OCI-LY7 (cell line): ENCODE measurements around the gene ZNF282. TPM values are rescaled to one million over a fixed set of nuclear protein-coding genes. Genes with fewer than 3 reads are reported as not detected.

Source experiments
- BruUV-seq: library from RNA; stranded (reverse); fragments of 400-500 nt; replicated peaks from 2 replicates; lab custom pipeline; 2021; lab: Mats Ljungman, UMichigan
- CTCF ChIA-PET: fragments of 300-600 bp; sonication (Branson Sonifier 250); formaldehyde crosslinking; loops from one replicate; lab custom pipeline; 2022; ENCODE audit warnings: antibody characterized with exemption; ENCODE audit not compliant: unreplicated experiment; lab: Charles Lee
- POLR2A ChIA-PET: fragments of 300-600 bp; sonication (Branson Sonifier 250); formaldehyde crosslinking; loops from one replicate; lab custom pipeline; 2022; ENCODE audit warnings: antibody characterized with exemption; lab: Charles Lee
- DNase-seq: peaks from one replicate; pipeline ENCODE4 v3.0.0-alpha.2; 2015; ENCODE audit warnings: low spot score
- H2AFZ ChIP-seq: fragments of 200-600 bp; sonication (generic), shearing (Covaris generic); 2 replicates; pipeline ENCODE4 v1.6.1; 2014; ENCODE audit warnings: mild to moderate bottlenecking, antibody characterized with exemption, low read length, moderate library complexity
- H3K27ac ChIP-seq: fragments of 200-600 bp; sonication (generic); 2 replicates; pipeline ENCODE4 v1.5.1; 2014; ENCODE audit warnings: mixed run types, low read depth, mild to moderate bottlenecking, moderate library complexity, low read length, inconsistent platforms; ENCODE audit not compliant: poor library complexity, severe bottlenecking
- H3K36me3 ChIP-seq: fragments of 200-600 bp; sonication (generic); 2 replicates; pipeline ENCODE4 v1.6.1; 2014; ENCODE audit warnings: mild to moderate bottlenecking, antibody characterized with exemption, low read length, moderate library complexity, mixed read lengths; ENCODE audit not compliant: insufficient read depth
- H3K4me1 ChIP-seq: fragments of 200-600 bp; sonication (generic); 2 replicates; pipeline ENCODE4 v1.5.1; 2014; ENCODE audit warnings: mild to moderate bottlenecking, low read length; ENCODE audit not compliant: insufficient read depth, poor library complexity, severe bottlenecking
- H3K4me2 ChIP-seq: fragments of 200-600 bp; sonication (generic); 2 replicates; pipeline ENCODE4 v1.6.1; 2014; ENCODE audit warnings: mild to moderate bottlenecking, low read length
- H3K4me3 ChIP-seq: fragments of 200-600 bp; sonication (generic); 2 replicates; pipeline ENCODE4 v1.5.1; 2014; ENCODE audit warnings: mild to moderate bottlenecking, low read depth, low read length; ENCODE audit not compliant: poor library complexity, severe bottlenecking
- H3K79me2 ChIP-seq: fragments of 200-600 bp; sonication (generic); 2 replicates; pipeline ENCODE4 v1.6.1; 2016; ENCODE audit warnings: low read depth, mild to moderate bottlenecking, low read length, moderate library complexity, mixed read lengths; ENCODE audit not compliant: insufficient read depth
- H3K9me2 ChIP-seq: fragments of 200-600 bp; sonication (generic); 2 replicates; pipeline ENCODE4 v1.6.1; 2016; ENCODE audit warnings: mild to moderate bottlenecking, low read length, mixed read lengths; ENCODE audit not compliant: insufficient read depth
- H3K9me3 ChIP-seq: fragments of 200-600 bp; sonication (generic); 2 replicates; pipeline ENCODE4 v1.6.1; 2014; ENCODE audit warnings: mild to moderate bottlenecking, mixed run types, low read length, mixed read lengths
- H4K20me1 ChIP-seq: fragments of 200-600 bp; sonication (generic); 2 replicates; pipeline ENCODE4 v1.6.1; 2014; ENCODE audit warnings: mild to moderate bottlenecking, antibody characterized with exemption, low read length, moderate library complexity, mixed read lengths; ENCODE audit not compliant: insufficient read depth
- CTCF ChIP-seq: fragments of 200-600 bp; sonication (generic); conservative IDR thresholded peaks from 2 replicates; pipeline ENCODE4 v1.5.1; 2014; ENCODE audit warnings: mild to moderate bottlenecking, antibody characterized with exemption, low read length, moderate library complexity, mixed read lengths
- EZH2phosphoT487 ChIP-seq: fragments of 200-600 bp; sonication (generic); IDR thresholded peaks from 2 replicates; pipeline ENCODE4 v1.6.1; 2018; ENCODE audit warnings: low read depth, borderline replicate concordance, mild to moderate bottlenecking, mixed run types, antibody characterized with exemption, low read length, moderate library complexity, mixed read lengths
- intact Hi-C: fragments of 100-400 bp; cut with micrococcal nuclease; formaldehyde crosslinking; loops from one replicate; pipeline ENCODE4 v1.10.0; 2022; ENCODE audit not compliant: unreplicated experiment
- total RNA-seq, 2 experiments: library from RNA; depleted of rRNA in 1 of 2; stranded (reverse); fragments of >200 nt in 1 of 2; shearing (Covaris generic) in 1 of 2; gene quantifications; 2 replicates each; pipeline ENCODE4 v1.2.3, GENCODE V29; 2014 to 2022

Gene ZNF282
- total RNA-seq, 2 experiments from 2014 or later = 15.4 to 26.6 TPM

GRCh38 chr7:149261316-149261828 is 66.0 kb downstream of the ZNF282 start:
- DNase-seq = no peak
- Histone ChIP-seq H3K9me3 (no peaks in the 10 kb centered on the region), H4K20me1 (no peaks in the 10 kb centered on the region), H3K27ac (no peak overlapping the region), H3K4me2 (peak overlapping the region; percentile 99), H3K4me3 (peak overlapping the region; percentile 76), H3K4me1 (peaks cover 19% of the 10 kb centered on the region), H2AFZ (peak overlapping the region; percentile 79), H3K79me2 (peaks cover 13% of the 10 kb centered on the region; the same call in 1 of the 2 replicates), H3K9me2 (no peaks in the 10 kb centered on the region), H3K36me3 (peaks cover 10% of the 10 kb centered on the region)
- BruUV-seq = no TSS peak
- TF ChIP-seq CTCF (no peak), EZH2phosphoT487 (no peak)
- CTCF ChIA-PET = no interaction called here
- intact Hi-C loops = loop anchor here (5.0 to 10.0 kb wide), 2 partner anchors 234 to 363 kb away; partner anchors contain the start of gene PDIA4
- POLR2A ChIA-PET = interaction anchor here (0.6 to 1.8 kb wide), 5 partner anchors 12 to 576 kb away, joined by 3 to 9 read pairs (median 4); no protein-coding TSS in a partner anchor

GRCh38 chr7:149261829-149262617 is 66.7 kb downstream of the ZNF282 start, which contains the start of gene ZNF783:
Gene ZNF783, plus strand, starts transcription at chr7:149262196. Its CDS starts 138 bp downstream, at chr7:149262334.
- Histone ChIP-seq H3K4me1 (peaks cover 19% of the 10 kb centered on the region), H3K36me3 (peaks cover 16% of the 10 kb centered on the region), H3K27ac (no peak within 1 kb of the TSS), H2AFZ (peak within 1 kb of the TSS; percentile 79), H3K9me3 (no peaks in the 10 kb centered on the region), H3K4me3 (peak within 1 kb of the TSS; percentile 76), H3K9me2 (no peaks in the 10 kb centered on the region), H3K4me2 (peak within 1 kb of the TSS; percentile 99), H4K20me1 (no peaks in the 10 kb centered on the region), H3K79me2 (peaks cover 13% of the 10 kb centered on the region; the same call in 1 of the 2 replicates)
- BruUV-seq = no TSS peak
- intact Hi-C loops = loop anchor here (1.0 to 10.0 kb wide), 5 partner anchors 23 to 363 kb away; partner anchors contain the start of genes PDIA4, ZNF212 and ZNF746
- ChIA-PET CTCF (interaction anchor here (0.5 kb wide), 1 partner anchor 35 kb away, joined by 3 read pairs; no protein-coding TSS in a partner anchor), POLR2A (interaction anchor here (0.5 to 1.8 kb wide), 5 partner anchors 11 to 576 kb away, joined by 3 to 9 read pairs (median 4); partner anchors contain the start of gene ZNF282)
- TF ChIP-seq EZH2phosphoT487 (no peak), CTCF (peak; percentile 80)
- peak; percentile 94 for DNase-seq
